Testis (tissue), 2 donors: Measurements from ENCODE around the gene EHF.

ENCODE experiments used
- CTCF ChIP-seq, 3 experiments: fragments of 450-650 bp in 2 of 3; fragments of 200-600 bp in 1 of 3; sonication (generic) in 1 of 3; IDR thresholded peaks; one replicate each; pipeline ENCODE4 v1.5.1; 2016 to 2019; ENCODE audit warnings: antibody characterized with exemption in 3 of 3, mild to moderate bottlenecking in 2 of 3, moderate library complexity in 1 of 3
- POLR2A ChIP-seq: fragments of 450-650 bp; IDR thresholded peaks from one replicate; pipeline ENCODE4 v1.6.1; 2017; ENCODE audit warnings: antibody characterized with exemption, mild to moderate bottlenecking, moderate library complexity

GRCh38 chr11:34637303-34637702 lies 16.4 kb downstream of the EHF start:
- TF ChIP-seq POLR2A (no peak), CTCF (IDR thresholded peaks at IDR 0.05) (no peak)
